Tibial nerve (tissue), 4 donors: ENCODE measurements around the gene SLC38A1. TPM values are rescaled to one million over a fixed set of nuclear protein-coding genes. Genes with fewer than 3 reads are reported as not detected.

Source experiments
- DNase-seq, 2 donors: peaks; one replicate each; pipeline ENCODE4 v3.0.0-alpha.2; 2019; ENCODE audit warnings: low spot score in 2 of 2
- H3K27ac ChIP-seq, 4 donors: fragments of 200-600 bp; sonication (generic) in 3 of 4; one replicate each; pipeline ENCODE4 v1.5.1; 2017 to 2019; ENCODE audit warnings: mild to moderate bottlenecking in 1 of 4
- H3K27me3 ChIP-seq, 2 donors: fragments of 200-600 bp; sonication (generic) in 1 of 2; one replicate each; pipeline versions ENCODE4 v1.5.1 to v1.6.0; 2017 to 2019
- H3K36me3 ChIP-seq, 3 donors: fragments of 200-600 bp; sonication (generic); one replicate each; pipeline ENCODE4 v1.5.1; 2018 to 2019
- H3K4me1 ChIP-seq, 4 donors: fragments of 200-600 bp; sonication (generic) in 3 of 4; one replicate each; pipeline ENCODE4 v1.5.1; 2017 to 2019
- H3K4me3 ChIP-seq, 4 donors: fragments of 200-600 bp; sonication (generic) in 3 of 4; one replicate each; pipeline ENCODE4 v1.5.1; 2017 to 2019; ENCODE audit warnings: mild to moderate bottlenecking in 1 of 4, moderate library complexity in 1 of 4
- H3K9me3 ChIP-seq, 4 donors: fragments of 200-600 bp; sonication (generic) in 3 of 4; one replicate each; pipeline ENCODE4 v1.5.1; 2017 to 2019
- CTCF ChIP-seq, 5 experiments: fragments of 200-600 bp in 3 of 5; fragments of 450-650 bp in 2 of 5; sonication (generic) in 3 of 5; IDR thresholded peaks; one replicate each; pipeline ENCODE4 v1.5.1; 2016 to 2019; ENCODE audit warnings: antibody characterized with exemption in 5 of 5, mild to moderate bottlenecking in 3 of 5, moderate library complexity in 2 of 5
- EP300 ChIP-seq, 2 donors: sonication (generic); formaldehyde crosslinking; IDR thresholded peaks; one replicate each; pipeline ENCODE4 v1.6.1; 2017; ENCODE audit warnings: antibody characterized with exemption in 2 of 2, mild to moderate bottlenecking in 1 of 2
- POLR2A ChIP-seq, 2 donors: fragments of 450-650 bp; IDR thresholded peaks; one replicate each; pipeline ENCODE4 v1.6.1; 2017; ENCODE audit warnings: antibody characterized with exemption in 2 of 2, mild to moderate bottlenecking in 2 of 2, moderate library complexity in 2 of 2
- WGBS, 2 donors: methylation state at CpG; one replicate each; pipeline ENCODE4 v1.1.5; 2018; 5-methylcytosine and 5-hydroxymethylcytosine counted together
- total RNA-seq, 4 donors: library from RNA; depleted of rRNA; stranded (reverse); fragments of >200 nt; gene quantifications; one replicate each; pipeline ENCODE4 v1.1.0, GENCODE V29; 2016

SLC38A1 gene
- total RNA-seq, 4 donors from 2014 or later: 7.0 to 11.8 (median 9.5) TPM

GRCh38 chr12:46242569-46242968, 26.3 kb downstream of the SLC38A1 start:
- no peaks in the 10 kb centered on the region for H3K4me1 ChIP-seq
- TF ChIP-seq POLR2A (IDR thresholded peaks at IDR 0.05): no peak
- no peak for TF ChIP-seq CTCF (IDR thresholded peaks at IDR 0.05)
- TF ChIP-seq EP300 (IDR thresholded peaks at IDR 0.05): no peak
- no peak overlapping the region for H3K4me3 ChIP-seq
- no peak overlapping the region for H3K27ac ChIP-seq
- peaks cover 0 to 11% (median 0%) of the 10 kb centered on the region in 4 donors for H3K9me3 ChIP-seq
- H3K27me3 ChIP-seq: no peaks in the 10 kb centered on the region
- no peaks in the 10 kb centered on the region for H3K36me3 ChIP-seq
- no peak for DNase-seq
- 68 to 87% methylated on average over 2 of the region's 2 CpGs for WGBS, 2 donors

- H3K4me1 ChIP-seq: no peaks in the 10 kb centered on the region
- TF ChIP-seq POLR2A (IDR thresholded peaks at IDR 0.05): no peak
- H3K27ac ChIP-seq: no peak overlapping the region
- WGBS, 2 donors: 95 to 96% methylated on average over 7 of the region's 7 CpGs
- H3K36me3 ChIP-seq: no peaks in the 10 kb centered on the region
- no peak for DNase-seq
- peaks cover 0 to 6% (median 0%) of the 10 kb centered on the region in 4 donors for H3K9me3 ChIP-seq
- H3K27me3 ChIP-seq: no peaks in the 10 kb centered on the region
- no peak overlapping the region for H3K4me3 ChIP-seq
Measured at GRCh38 chr12:46240436-46240835, 28.4 kb downstream of the SLC38A1 start.

- 68 to 81% methylated on average over 1 of the region's 1 CpG for WGBS, 2 donors
- Histone ChIP-seq H3K4me3 (no peak overlapping the region), H3K27me3 (no peaks in the 10 kb centered on the region), H3K4me1 (no peaks in the 10 kb centered on the region), H3K36me3 (no peaks in the 10 kb centered on the region), H3K27ac (no peak overlapping the region), H3K9me3 (no peaks in the 10 kb centered on the region)
- TF ChIP-seq POLR2A (IDR thresholded peaks at IDR 0.05) (no peak), EP300 (IDR thresholded peaks at IDR 0.05) (no peak), CTCF (IDR thresholded peaks at IDR 0.05) (no peak)
- no peak for DNase-seq
Measured at GRCh38 chr12:46238821-46239220, 30.0 kb downstream of the SLC38A1 start.

- Histone ChIP-seq H3K36me3 (no peaks in the 10 kb centered on the region), H3K4me1 (no peaks in the 10 kb centered on the region), H3K4me3 (no peak overlapping the region), H3K27me3 (no peaks in the 10 kb centered on the region), H3K9me3 (no peaks in the 10 kb centered on the region), H3K27ac (no peak overlapping the region)
- WGBS, 2 donors: 66 to 80% methylated on average over 3 of the region's 3 CpGs
- no peak for DNase-seq
- TF ChIP-seq POLR2A (IDR thresholded peaks at IDR 0.05) (no peak), CTCF (IDR thresholded peaks at IDR 0.05) (no peak), EP300 (IDR thresholded peaks at IDR 0.05) (no peak)
Measured at GRCh38 chr12:46237371-46238045, 31.3 kb downstream of the SLC38A1 start.

- TF ChIP-seq EP300 (IDR thresholded peaks at IDR 0.05) (no peak), POLR2A (IDR thresholded peaks at IDR 0.05) (no peak), CTCF (IDR thresholded peaks at IDR 0.05) (no peak)
- Histone ChIP-seq H3K27ac (no peak overlapping the region), H3K4me1 (no peaks in the 10 kb centered on the region), H3K4me3 (no peak overlapping the region), H3K27me3 (no peaks in the 10 kb centered on the region), H3K9me3 (no peaks in the 10 kb centered on the region), H3K36me3 (no peaks in the 10 kb centered on the region)
- WGBS, 2 donors: 96 to 97% methylated on average over 1 of the region's 1 CpG
- DNase-seq: no peak
Measured at GRCh38 chr12:46234000-46234399, 34.8 kb downstream of the SLC38A1 start.
